Activated T-cell treated with anti-CD3 and anti-CD28 coated beads for 24 hours (primary cell): Measurements from ENCODE around the gene HTT.
A peak's percentile ranks its signal among the peaks of the same experiment; 100 is the strongest.

Experiments
- DNase-seq: peaks from one replicate; pipeline ENCODE4 v3.0.0-alpha.2; 2020; ENCODE audit warnings: low read depth

Gene HTT

DNA sequence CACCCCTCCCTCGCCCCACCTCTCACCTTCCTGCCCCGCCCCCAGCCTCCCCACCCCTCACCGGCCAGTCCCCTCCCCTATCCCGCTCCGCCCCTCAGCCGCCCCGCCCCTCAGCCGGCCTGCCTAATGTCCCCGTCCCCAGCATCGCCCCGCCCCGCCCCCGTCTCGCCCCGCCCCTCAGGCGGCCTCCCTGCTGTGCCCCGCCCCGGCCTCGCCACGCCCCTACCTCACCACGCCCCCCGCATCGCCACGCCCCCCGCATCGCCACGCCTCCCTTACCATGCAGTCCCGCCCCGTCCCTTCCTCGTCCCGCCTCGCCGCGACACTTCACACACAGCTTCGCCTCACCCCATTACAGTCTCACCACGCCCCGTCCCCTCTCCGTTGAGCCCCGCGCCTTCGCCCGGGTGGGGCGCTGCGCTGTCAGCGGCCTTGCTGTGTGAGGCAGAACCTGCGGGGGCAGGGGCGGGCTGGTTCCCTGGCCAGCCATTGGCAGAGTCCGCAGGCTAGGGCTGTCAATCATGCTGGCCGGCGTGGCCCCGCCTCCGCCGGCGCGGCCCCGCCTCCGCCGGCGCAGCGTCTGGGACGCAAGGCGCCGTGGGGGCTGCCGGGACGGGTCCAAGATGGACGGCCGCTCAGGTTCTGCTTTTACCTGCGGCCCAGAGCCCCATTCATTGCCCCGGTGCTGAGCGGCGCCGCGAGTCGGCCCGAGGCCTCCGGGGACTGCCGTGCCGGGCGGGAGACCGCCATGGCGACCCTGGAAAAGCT lies at the start of gene HTT, which contains the start of gene HTT-AS:
HTT (plus strand) TSS at position 604 of the 768 bp plus-strand sequence; CDS start at position 749, 145 bp downstream.
HTT-AS (minus strand) TSS at position 461 of the 768 bp plus-strand sequence.
- peak; percentile 92 for DNase-seq

DNA sequence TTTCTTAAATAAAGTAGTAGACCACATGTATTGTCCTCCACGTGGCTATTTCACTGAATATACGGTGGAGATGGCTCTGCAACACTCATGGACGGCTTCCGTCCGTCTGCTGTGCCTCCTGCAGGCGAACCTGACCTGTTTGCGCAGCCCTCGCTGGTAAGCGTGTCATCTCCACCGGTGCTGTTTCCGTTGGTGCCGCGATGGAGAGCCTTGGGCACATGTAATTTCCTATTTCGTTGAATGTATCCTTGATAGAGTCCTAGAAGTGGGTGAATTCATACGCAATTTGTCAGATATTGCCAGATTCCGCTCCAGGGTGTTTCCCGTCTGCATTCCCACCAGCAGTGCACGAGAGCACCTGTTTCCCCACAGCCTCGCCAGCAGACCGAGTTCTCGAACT lies 48.6 kb upstream of the HTT start:
- DNase-seq: no peak

DNA sequence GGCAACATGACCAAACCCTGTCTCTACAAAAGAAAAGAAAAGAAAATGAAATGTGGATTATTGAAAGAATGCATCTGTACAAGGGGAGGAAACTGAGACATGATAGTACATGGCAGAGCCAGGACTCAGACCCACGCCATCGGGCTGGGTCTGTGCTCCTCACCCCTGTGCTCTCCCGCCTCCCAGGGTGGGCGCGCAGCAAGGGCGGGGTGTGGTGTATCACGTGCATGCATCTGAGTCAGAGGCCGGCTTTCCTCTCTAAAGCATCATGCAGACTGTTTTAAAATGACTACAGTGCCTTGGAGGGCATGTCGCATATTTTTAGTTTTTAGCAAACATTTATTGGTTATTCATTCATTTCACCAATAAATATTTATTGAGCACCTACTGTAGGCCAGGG lies 47.9 kb upstream of the HTT start:
- no peak for DNase-seq

DNA sequence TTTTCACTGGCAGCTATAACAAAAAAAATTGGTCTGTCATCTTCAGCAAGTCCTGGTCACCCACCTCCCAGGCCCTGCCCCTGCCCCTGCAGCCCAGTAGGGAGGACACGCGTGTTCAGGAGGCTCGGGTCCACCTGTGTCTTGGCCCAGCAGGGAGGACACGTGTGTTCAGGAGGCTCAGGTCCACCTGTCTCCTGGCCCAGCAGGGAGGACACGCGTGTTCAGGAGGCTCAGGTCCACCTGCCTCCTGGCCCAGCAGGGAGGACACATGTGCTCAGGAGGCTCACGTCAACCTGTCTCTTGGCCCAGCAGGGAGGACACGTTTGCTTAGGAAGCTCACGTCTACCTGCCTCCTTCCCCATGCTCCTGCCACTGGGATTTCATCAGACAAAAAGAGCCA lies 45.0 kb upstream of the HTT start:
- no peak for DNase-seq

DNA sequence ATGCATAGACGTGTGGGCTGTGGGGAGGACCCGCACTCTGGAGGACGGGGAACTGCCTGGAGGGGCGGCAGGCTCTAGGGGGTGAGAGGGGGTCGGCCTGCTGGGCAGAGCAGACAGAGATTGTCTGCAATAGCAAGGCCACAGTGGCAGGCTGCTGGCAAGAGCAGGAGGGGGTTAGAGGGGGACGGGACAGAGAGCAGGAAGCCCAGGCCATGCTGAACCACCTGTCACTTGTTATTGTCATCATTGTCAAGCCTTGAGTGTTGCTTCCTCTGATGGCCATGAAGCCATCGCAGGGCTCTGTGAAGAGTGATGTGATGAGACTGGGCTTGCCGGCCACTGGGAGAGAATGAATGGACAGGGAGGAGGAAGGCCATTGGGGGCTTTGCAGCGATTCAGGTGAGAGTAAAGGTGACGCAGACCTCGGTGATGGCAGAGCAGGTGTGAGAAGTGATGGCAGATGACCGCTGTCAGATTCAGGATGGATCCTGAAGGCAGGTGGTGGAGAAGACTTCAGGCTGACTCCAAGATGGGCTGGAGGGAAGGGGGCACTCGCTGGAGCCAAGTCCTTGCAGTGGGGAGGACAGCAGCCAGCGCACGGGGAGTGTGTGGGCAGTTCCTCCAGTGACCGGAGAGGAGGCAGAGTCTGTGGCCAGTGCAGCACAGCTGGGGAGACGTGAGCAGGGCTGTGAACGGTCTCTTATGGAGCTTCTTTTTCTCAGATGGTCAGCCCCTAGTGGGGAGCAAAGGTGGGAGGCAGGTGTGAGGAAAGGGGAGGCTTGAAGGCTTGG lies 43.7 kb upstream of the HTT start:
- DNase-seq: no peak

DNA sequence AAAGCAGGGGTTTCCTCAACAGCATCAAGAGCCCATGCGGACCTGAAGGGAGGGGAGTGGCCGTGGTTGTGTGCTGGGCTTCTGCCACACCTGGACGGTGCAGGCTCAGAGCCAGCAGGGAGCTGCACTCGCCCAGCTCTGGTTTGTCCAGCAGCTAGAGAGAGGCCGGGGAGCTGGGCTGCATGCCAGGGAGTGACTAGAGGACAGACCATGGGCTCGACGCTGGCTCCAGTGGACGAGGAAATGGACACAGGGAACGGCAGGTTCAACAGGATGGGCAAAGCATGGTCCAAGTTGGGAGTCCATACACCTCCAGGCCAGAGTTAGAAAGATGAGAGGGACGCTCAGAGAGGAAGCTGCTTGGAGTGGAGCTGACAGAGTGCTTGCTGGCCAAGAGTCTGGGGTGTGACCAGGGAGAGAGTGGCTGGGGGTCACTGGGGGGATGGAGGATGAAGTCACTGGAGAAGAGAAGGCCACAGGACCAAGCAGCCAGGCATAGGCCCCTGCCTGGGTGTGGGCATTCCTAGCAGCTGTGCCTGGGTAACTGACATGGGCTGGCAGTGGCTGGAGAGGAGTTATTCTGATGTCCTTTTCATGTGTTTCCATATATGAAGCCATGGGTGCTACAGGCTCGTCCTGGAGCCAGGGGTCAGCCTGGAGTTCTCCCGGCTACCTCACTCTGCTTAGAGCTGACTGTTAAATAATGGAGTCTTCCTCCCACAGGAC lies 43.0 kb upstream of the HTT start:
- no peak for DNase-seq

DNA sequence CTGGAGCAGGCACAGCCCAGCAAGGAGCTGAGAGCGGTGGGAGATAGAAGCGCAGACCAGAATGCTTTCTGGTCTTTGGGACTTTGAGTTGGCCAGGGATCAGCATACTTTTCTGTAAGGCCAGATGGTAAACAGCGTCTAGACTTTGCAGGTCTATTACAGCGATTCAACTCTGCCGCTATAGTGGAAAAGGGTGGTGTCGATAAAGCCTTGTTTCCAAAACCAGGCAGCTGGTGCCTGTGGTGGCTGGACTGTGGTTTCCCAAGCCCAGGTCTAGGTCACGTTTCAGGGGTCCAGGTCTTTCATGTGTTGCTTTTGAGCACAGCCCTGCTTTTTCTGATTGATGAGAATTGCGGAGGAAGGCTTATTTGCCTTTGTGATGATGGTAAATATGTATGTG lies 40.2 kb upstream of the HTT start:
- no peak for DNase-seq

DNA sequence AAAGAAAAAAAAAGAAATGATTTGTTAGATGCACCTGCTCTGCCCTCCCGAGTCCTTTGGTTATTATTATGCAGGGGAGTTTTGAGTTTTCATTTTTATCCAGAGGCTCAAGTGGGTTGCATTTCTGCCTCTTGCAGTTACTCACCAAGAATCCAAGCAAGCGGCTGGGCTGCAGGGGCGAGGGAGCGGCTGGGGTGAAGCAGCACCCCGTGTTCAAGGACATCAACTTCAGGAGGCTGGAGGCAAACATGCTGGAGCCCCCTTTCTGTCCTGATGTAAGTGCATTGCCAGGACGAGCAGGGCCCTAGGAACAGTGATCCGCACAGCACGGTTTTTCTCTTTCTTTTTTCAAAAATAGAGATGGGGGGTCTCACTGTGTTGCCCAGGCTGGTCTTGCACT lies 39.2 kb upstream of the HTT start:
- no peak for DNase-seq

DNA sequence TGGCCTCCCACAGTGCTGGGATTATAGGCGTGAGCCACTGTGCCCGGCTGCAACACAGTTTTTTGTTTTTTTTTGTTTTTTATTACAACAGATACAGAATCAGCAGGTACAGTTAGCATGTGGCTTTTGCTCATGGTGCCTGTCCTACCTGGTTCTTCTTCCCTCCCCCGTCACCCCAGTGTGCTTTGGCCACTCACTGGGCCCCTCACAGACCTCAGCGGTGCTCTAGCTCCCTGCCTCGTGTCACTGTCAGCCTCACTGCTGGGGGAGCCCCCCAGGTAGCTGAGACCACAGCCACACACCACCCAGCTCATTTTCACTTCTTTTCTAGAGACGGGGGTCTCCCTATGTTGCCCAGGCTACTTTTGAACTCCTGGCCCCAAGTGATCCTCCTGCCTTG lies 38.8 kb upstream of the HTT start:
- DNase-seq: no peak

DNA sequence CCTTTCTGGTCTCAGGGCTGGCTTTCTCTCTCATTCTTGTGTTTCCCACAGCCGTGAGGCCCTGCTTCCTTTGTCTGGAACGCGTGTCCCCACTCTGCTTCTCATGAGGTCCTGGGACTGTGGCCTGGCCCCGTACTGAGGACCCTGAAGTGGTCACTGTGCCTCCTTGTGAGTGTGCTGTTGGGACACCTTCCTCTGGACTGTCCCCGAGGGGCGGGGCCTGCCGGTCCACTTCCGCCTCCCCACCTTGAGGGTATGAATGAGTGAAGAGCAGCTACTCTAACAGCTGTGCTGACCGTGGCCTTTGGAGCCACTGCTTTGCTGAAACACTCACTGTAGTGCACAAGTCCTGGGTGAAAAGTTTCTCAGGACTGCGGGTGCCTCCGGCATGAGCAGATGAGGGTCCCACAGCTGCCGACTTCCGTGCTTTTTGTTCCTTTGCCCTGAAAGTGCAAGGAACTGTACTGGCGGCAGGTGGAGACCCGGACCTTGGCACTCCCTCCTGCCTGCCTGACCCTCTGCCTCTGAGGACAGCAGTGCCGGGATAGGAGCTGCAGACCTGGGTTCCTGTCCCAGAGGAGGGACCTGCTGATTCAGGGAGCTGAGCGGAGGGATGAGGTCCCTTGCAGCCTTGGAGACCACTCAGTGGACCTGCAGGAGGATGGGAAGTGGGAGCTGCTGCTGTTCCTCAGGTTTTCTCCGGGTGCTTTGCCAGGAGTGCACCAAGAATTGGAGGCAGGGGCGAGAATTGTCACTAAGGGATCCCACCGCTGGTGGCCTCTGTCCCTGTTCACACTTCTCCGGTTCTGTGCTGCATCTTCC lies 38.1 kb upstream of the HTT start:
- no peak for DNase-seq

DNA sequence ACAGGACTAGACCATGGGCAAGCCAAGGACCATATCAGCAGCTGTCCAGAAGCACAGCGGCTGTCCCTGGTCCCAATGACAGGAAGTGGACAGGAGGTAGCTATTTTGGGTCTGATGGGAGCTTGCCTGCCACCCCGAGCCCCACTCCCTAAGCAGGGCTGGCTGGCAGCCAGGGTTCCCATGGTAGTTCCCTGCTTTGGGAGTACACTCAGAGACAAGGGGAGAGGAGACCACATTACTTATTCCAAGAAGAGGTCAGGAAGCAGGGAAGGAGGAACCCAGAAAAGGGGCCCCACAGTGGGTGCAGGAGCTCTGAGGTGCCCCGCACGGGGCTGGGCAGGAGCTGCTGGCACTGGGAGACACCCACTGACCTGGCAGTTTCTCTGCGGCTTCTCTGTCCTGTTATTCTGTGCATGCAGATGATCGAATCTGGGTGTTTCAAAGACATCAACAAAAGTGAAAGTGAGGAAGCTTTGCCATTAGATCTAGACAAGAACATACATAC lies 36.5 kb upstream of the HTT start:
- DNase-seq: no peak

DNA sequence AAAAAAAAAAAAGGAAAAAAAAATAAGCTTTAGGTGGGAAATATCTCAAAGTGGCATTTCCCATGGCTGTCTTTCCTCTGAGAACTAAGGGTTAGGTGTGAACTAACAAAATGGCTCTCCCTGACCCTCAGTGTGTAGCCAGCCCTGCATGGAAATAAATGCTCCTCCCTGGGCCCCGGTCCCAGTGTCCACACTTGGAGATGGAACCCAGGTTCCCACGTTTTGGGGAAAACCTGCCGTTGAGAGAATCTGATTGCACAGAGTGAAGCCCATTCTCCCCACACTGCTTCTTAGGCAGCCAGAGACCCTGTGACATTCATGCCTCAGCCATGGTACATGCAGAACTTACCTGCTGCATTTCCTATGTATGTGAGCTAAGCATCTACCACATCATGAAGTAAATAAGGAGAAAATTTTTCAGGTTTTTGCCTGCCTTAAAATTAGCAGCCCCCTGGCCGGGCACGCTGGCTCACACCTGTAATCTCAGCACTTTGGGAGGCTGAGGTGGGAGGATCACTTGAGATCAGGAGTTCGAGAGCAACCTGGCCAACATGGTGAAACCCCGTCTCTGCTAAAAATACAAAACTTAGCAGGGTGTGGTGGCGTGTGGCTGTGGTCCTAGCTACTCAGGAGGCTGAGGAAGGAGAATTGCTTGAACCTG lies 34.6 kb upstream of the HTT start:
- DNase-seq: no peak

DNA sequence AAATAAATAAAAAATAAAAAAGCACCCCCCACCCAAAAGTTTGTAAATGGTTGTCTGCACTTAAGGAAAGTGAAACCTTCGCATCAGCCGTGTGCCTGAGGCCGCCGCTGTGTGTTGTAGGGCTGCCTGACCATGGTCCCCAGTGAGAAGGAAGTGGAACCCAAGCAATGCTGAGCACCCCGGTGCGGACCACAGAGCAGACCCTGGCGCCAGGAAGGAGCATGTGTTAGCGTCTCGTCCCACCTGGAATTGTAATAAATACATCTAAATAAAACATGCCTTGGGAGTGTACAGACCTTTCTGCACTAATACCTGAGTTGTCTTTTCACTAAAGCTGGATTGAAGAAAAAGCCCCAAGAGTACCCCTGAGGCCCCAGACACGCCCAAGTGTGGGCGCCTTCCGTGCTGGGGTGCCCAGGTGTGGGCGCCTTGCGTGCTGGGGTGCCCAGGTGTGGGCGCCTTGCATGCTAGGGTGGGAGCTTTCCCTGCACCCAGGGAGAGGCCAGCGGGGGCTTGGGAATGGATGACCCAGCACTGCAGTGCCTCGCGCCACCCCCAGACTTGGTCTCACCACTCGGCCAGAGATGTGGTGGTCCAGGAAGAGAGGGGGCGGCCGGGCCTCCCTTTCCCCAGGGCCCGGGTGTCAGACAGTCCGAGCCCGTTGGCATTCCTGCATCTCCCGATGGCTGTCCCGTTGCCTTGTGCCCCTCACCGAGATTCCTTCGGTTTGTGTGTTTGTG lies 33.9 kb upstream of the HTT start:
- no peak for DNase-seq

DNA sequence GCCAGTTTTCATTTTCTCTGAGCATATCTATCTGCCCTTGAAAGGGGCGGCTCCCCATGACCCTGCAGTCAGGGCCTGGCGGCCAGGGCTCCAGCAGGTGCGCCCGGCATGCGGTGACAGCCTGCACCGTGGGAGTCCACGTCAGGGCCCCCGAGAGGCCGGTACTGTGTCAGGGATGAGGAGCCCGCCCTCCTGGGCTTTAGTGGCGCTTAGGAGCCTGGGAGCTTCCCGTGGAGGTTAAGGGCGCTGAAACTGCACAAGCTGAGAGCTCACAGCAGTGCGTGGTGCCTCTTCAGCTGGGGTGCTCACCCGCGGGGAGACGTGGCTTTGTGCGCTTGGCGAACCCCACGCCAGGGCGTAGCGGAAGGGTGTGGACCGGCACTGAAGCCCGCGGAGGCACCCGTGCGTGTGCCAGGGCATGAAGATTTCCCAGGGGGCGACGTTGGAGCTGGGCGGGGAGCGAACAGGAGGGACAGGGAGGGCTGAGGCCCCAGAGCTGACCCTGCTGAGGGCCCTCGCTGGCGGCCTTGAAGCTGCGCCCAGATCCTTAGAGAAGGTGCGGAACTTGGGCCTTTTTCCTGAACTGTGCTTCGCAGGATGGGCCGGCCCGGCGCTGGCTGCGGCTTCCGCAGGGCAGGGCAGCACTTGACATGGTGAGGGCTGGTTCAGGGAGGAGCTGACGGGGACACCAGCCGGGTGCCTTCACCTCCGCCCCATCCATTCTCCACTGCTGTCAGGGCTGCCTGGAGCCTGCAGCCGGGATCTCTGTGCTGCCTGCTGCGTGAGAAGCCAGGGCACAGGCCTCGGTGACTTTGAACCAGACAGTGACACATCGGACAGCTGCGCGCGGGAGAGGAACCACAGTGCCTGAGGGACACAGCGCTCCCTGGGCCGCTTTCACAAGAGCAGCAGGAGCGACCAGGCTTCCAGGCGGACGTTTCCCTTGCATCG lies 33.0 kb upstream of the HTT start:
- peak; percentile 19 for DNase-seq

DNA sequence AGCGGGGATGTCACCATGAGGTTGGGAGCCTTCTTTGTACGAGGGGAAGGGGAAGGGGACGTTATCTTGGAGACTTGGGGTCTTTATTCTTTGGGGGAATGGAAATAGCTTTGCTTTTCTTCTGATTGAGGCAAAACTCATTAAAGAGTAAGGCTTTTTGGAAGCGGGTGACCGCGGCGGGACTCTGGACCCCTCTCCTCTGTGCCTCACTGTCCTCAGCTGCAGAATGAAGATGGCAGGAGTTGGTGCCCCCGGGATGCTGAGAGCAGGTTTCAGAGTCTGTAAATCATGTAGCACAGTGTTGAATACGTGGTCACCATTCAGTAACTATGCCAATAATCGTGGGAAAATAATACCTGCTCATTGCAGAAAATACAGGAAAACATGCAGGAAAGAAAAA lies 32.3 kb upstream of the HTT start:
- DNase-seq: no peak

DNA sequence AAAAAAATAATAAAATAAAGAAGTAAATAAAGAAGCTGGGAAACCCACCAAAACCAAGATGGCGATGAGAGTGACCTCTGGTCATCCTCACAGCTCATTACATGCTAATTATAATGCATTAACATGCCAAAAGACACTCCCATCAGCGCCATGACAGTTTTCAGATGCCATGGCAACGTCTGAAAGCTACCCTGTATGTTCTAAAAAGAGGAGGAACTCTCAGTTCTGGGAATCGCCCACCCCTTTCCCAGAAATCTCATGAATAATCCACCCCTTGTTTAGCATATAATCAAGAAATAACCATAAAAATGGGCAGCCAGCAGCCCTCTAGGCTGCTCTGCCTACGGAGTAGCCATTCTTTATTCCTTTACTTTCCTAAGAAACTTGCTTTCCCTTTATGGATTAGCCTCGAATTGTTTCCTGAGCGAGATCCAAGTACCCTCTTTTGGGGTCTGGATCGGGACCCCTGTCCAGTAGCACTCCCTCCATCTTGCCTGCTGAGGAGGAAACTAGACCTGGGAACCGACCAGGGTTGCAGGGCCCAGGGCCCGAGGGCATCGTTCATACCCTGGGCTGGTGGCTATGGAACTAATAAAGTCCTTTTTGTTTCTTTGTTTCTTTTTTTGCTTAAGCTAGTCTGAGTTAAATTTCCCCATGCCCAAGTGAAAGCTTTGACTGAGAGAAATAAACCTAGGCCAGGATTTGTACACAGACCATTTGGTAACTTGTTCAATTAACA lies 31.0 kb upstream of the HTT start:
- DNase-seq: no peak

DNA sequence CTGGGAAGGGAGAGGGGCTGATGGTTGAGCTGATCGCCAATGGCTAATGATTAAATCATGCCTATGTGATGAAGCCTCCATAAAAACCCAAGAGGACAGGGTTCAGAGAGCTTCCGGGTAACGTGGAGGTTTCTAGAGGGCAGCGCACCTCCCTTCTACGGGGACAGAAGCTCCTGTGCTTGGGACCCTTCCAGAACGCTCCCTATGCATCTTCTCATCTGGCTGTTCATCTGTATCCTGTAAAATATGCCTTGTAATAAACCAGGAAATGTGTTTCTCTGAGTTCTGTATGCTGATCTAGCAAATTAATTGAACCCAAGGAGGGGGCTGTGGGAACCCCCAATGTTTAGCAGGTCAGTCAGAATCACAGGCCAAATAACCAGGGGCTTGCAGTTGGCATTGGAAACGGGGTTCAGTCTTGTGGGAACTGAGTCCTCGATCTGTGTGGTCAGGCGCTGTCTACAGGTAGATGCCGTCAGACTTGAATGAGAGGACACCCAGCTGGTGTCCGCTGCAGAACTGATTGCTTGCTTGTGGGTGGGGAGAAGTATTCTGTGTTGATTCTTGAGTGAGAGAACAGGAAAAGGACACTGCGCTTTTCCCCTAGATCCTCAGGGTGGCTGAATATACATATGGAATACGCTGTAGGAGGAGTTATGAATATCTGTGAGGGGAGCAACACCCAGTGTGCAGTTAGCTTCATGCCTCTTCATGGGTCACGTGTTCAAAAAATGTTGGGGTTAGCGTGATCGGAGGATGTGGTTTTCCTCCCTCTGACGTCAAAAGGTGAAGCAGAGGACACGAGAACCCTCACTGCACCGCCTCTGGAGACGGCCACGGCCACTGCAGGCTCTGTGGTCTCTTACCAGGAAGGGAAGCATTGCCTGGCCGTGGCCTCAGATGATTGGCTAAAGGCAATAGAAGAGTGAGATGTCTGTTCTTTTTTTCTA lies 29.3 kb upstream of the HTT start:
- DNase-seq: peak; percentile 49
